WERI-Rb-1 (cell line): ENCODE measurements around the gene SOCS2.
"Not testable (repeated sequence)": the region's sequence is repeated elsewhere in the genome, so short reads cannot be mapped to it uniquely, and the experiment has no call there.

Experiments
- DNase-seq: peaks from one replicate; pipeline ENCODE4 v3.0.0-alpha.2; 2020
- H3K27ac ChIP-seq: fragments of 250-450 bp; sonication (Bioruptor Pico); 2 replicates; pipeline ENCODE4 v1.5.1; 2020; ENCODE audit warnings: mild to moderate bottlenecking, moderate library complexity
- H3K27me3 ChIP-seq: fragments of 250-450 bp; sonication (Bioruptor Pico); 2 replicates; pipeline ENCODE4 v1.5.1; 2021; ENCODE audit warnings: mild to moderate bottlenecking, low read depth, moderate library complexity; ENCODE audit not compliant: insufficient read depth, severe bottlenecking
- H3K36me3 ChIP-seq: fragments of 250-450 bp; sonication (Bioruptor Pico); 2 replicates; pipeline ENCODE4 v1.5.1; 2020; ENCODE audit warnings: mild to moderate bottlenecking, moderate library complexity
- H3K4me3 ChIP-seq: 2 replicates; pipeline ENCODE4 v1.5.1; 2011; ENCODE audit warnings: low read depth, mild to moderate bottlenecking, control low read depth, low read length
- H3K9me3 ChIP-seq: fragments of 250-450 bp; sonication (Bioruptor Pico); 2 replicates; pipeline ENCODE4 v1.5.1; 2021; ENCODE audit warnings: mild to moderate bottlenecking, moderate library complexity; ENCODE audit not compliant: severe bottlenecking
- CTCF ChIP-seq: IDR thresholded peaks from 2 replicates; pipeline ENCODE4 v1.5.1; 2011; ENCODE audit warnings: low read depth, mild to moderate bottlenecking, control low read depth, inconsistent platforms, low read length

Gene SOCS2

GRCh38 chr12:93541578-93542225 is 30.8 kb upstream of the SOCS2 start:
- TF ChIP-seq CTCF: no peak
- no peak overlapping the region for H3K27ac ChIP-seq
- no peaks in the 10 kb centered on the region for H3K27me3 ChIP-seq
- H3K4me3 ChIP-seq: no peak overlapping the region
- no peaks in the 10 kb centered on the region for H3K36me3 ChIP-seq
- no peaks in the 10 kb centered on the region for H3K9me3 ChIP-seq
- no peak for DNase-seq

GRCh38 chr12:93547778-93548177 is 24.7 kb upstream of the SOCS2 start:
- Histone ChIP-seq H3K36me3 (no peaks in the 10 kb centered on the region), H3K27ac (no peak overlapping the region), H3K9me3 (no peaks in the 10 kb centered on the region), H3K4me3 (no peak overlapping the region), H3K27me3 (no peaks in the 10 kb centered on the region)
- no peak for DNase-seq
- TF ChIP-seq CTCF: no peak

DNA sequence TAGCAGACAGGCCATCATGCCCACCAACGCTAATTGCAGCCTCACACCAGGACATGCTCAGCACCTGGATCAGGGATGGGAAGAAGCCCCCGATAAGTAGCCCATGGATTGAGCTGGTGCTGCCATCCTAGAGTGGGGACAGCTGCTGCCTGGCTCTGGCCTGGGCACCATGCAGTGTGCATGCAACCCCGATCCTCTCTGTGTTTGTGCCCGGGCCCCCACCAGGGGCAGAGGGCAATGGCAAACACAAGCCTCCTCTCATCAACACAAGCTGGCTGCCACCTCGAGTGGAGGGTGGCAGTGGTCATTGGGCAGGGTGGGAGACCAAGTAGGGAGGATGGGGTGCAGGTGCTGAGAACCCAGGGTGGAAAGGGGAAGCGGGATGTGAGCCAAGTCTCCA is 23.3 kb upstream of the SOCS2 start:
- Histone ChIP-seq H3K9me3 (no peaks in the 10 kb centered on the region), H3K36me3 (no peaks in the 10 kb centered on the region), H3K27me3 (no peaks in the 10 kb centered on the region), H3K27ac (no peak overlapping the region), H3K4me3 (no peak overlapping the region)
- no peak for DNase-seq
- TF ChIP-seq CTCF: no peak

DNA sequence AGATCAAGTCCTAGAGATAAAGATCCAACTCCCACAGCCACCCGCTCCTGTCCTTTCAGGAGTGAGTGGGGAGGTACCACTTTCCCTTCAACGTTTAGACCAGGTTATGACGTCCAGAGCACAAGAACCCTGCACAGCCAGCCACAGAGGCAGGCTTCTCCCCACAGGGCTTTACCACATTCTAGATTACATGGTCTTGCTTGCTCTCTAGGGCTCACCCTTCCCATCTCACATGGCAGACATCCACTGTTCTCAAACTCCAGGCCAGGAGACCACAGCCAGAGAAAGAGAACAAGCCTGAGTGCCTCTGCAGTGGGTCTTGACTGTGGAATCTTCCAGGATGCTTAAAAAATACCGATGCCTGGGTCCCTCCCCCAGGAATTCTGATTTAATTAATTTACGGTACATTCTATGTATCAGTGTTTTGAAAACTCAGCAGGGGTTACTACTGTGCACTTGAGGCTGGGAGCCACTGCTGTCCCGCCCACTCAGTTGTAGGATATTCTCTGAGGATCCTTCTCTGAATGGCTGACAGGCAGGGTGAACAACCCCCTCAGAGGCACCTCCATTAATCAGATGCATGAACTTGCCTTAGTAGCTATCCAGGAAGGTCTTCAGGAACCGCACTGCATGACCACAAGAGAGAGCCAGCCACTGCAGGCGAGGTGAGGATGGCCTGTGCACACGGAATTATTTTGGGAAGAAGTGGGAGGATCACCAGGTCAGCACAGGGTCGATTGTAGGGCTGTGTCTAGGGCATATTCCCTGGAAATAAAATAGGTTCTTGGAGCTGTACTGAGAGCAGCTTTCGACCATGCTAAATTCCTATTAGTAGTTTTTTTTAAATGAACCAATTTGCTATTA is 21.5 kb upstream of the SOCS2 start:
- H3K36me3 ChIP-seq: no peaks in the 10 kb centered on the region
- no peak for TF ChIP-seq CTCF
- H3K9me3 ChIP-seq: no peaks in the 10 kb centered on the region
- no peak for DNase-seq
- H3K27ac ChIP-seq: no peak overlapping the region
- no peak overlapping the region for H3K4me3 ChIP-seq
- H3K27me3 ChIP-seq: no peaks in the 10 kb centered on the region

- DNase-seq: no peak
- Histone ChIP-seq H3K9me3 (no peaks in the 10 kb centered on the region), H3K27ac (no peak overlapping the region), H3K36me3 (no peaks in the 10 kb centered on the region), H3K27me3 (no peaks in the 10 kb centered on the region), H3K4me3 (no peak overlapping the region)
- no peak for TF ChIP-seq CTCF
Measured at GRCh38 chr12:93552427-93552826, 20.0 kb upstream of the SOCS2 start.

GRCh38 chr12:93557879-93558278 is 14.6 kb upstream of the SOCS2 start:
- not testable (repeated sequence) for DNase-seq, H3K27me3 ChIP-seq, H3K36me3 ChIP-seq, H3K4me3 ChIP-seq, H3K27ac ChIP-seq, H3K9me3 ChIP-seq

DNA sequence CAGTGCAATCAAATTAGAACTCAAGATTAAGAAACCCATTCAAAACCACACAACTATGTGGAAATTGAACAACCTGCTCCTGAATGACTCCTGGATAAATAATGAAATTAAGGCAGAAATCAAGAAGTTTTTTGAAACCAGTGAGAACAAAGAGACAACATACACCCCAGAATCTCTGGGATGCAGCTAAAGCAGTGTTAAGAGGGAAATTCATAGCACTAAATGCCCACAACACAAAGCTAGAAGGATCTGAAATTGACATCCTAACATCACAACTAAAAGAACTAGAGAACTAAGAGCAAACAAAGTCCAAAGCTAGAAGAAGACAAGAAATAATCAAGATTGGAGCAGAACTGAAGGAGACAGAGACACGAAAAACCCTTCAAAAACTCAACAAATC is 13.8 kb upstream of the SOCS2 start:
- not testable (repeated sequence) for H3K27me3 ChIP-seq, H3K9me3 ChIP-seq, H3K36me3 ChIP-seq, H3K4me3 ChIP-seq, DNase-seq, H3K27ac ChIP-seq
